Measurements from ENCODE around the gene FAM89B.

FAM89B gene

GRCh38 chr11:65588199-65589054, 16.1 kb downstream of the FAM89B start:
- DNase-seq (ENCODE audit: low read depth in 3 of 3) = peak; percentile 62 to 71 (median 70)

- no peak for DNase-seq (ENCODE audit: low read depth in 3 of 3)
Observed at GRCh38 chr11:65589444-65590239, 17.3 kb downstream of the FAM89B start.

- DNase-seq (ENCODE audit: low read depth in 3 of 3) = no peak
Observed at GRCh38 chr11:65590240-65590738, 18.0 kb downstream of the FAM89B start.

GRCh38 chr11:65591939-65592857, 19.9 kb downstream of the FAM89B start:
- no peak for DNase-seq (ENCODE audit: low read depth in 3 of 3)

- DNase-seq (ENCODE audit: low read depth in 3 of 3) = no peak
Observed at GRCh38 chr11:65592858-65593517, 20.6 kb downstream of the FAM89B start.

GRCh38 chr11:65593518-65594414, 21.4 kb downstream of the FAM89B start:
- DNase-seq (ENCODE audit: low read depth in 3 of 3) = peak in 1 of 3 donors; percentile 53

- no peak for DNase-seq (ENCODE audit: low read depth in 3 of 3)
Observed at GRCh38 chr11:65595131-65595530, 22.8 kb downstream of the FAM89B start.

GRCh38 chr11:65595543-65596281, 23.4 kb downstream of the FAM89B start, which contains the start of gene KCNK7:
TSS of gene KCNK7 (minus strand) at chr11:65595800. CDS start at chr11:65595772, 28 bp downstream.
- DNase-seq (ENCODE audit: low read depth in 3 of 3) = no peak

- no peak for DNase-seq (ENCODE audit: low read depth in 3 of 3)
Observed at GRCh38 chr11:65596520-65596919, 24.2 kb downstream of the FAM89B start.

- no peak for DNase-seq (ENCODE audit: low read depth in 3 of 3)
Observed at GRCh38 chr11:65598258-65598699, 25.9 kb downstream of the FAM89B start.

- DNase-seq (ENCODE audit: low read depth in 3 of 3) = no peak
Observed at GRCh38 chr11:65599216-65599954, 27.0 kb downstream of the FAM89B start.

- no peak for DNase-seq (ENCODE audit: low read depth in 3 of 3)
Observed at GRCh38 chr11:65599955-65600246, 27.6 kb downstream of the FAM89B start.

- DNase-seq (ENCODE audit: low read depth in 3 of 3) = no peak
Observed at GRCh38 chr11:65604258-65604657, 31.9 kb downstream of the FAM89B start.

- DNase-seq (ENCODE audit: low read depth in 3 of 3) = no peak
Observed at GRCh38 chr11:65606876-65607613, 34.7 kb downstream of the FAM89B start.

GRCh38 chr11:65607614-65608426, 35.5 kb downstream of the FAM89B start:
- DNase-seq (ENCODE audit: low read depth in 3 of 3) = no peak

- no peak for DNase-seq (ENCODE audit: low read depth in 3 of 3)
Observed at GRCh38 chr11:65609229-65609628, 36.9 kb downstream of the FAM89B start.

- DNase-seq (ENCODE audit: low read depth in 3 of 3) = no peak
Observed at GRCh38 chr11:65609665-65610064, 37.3 kb downstream of the FAM89B start.

Measured in stimulated activated CD4-positive, alpha-beta T cell treated with anti-CD3 and anti-CD28 coated beads, TNF-alpha, amount 100 ng/mL, for 48 hours (primary cell).